Measurements from ENCODE around the gene ASIC1. TPM values are rescaled to one million over a fixed set of nuclear protein-coding genes. Genes with fewer than 3 reads are reported as not detected.

ASIC1 gene
- total and polyA plus RNA-seq, 2 of the 13 experiments (the other 11 are each of a cell fraction or from before 2014, with no cell fraction given) = 0.44 to 1.5 TPM

DNA sequence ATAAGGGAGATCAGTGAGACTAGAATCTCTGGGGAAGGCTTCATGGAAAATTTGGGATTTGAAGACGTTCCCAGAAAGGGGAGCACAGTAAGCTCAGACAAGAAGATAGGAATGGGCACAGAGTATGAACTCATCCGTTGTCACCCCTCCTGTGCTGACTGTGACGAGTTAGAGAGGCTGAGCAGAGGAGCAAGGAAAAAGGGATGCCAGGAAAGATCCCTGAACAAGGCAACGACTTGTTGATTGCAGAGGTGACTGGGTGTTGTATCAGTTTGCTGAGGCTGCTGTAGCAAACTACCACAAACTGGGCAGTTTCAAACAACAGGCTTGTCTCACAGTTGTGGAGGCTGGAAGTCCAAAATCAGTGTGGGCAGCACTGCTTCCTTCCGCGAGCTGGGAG is 40.6 kb downstream of the ASIC1 start:
- Histone ChIP-seq H3K9ac (ENCODE audit: insufficient read depth, low read depth, low read length) (no peak overlapping the region), H3K79me2 (ENCODE audit: insufficient read depth, low read length) (no peaks in the 10 kb centered on the region), H3K27ac (ENCODE audit: extremely low read length, insufficient read depth, low read length) (no peak overlapping the region), H3K27me3 (ENCODE audit: control insufficient read depth in 1 of 2, insufficient read depth in 2 of 2, low read length in 2 of 2) (no peaks in the 10 kb centered on the region), H3K4me2 (ENCODE audit: low read depth, low read length) (no peak overlapping the region), H3K4me1 (ENCODE audit: insufficient read depth, low read length) (peaks cover 17% of the 10 kb centered on the region), H3K9me3 (ENCODE audit: low read length) (no peaks in the 10 kb centered on the region), H3K36me3 (replicated peaks in 1 of 2; ENCODE audit: control insufficient read depth in 1 of 2, insufficient read depth in 2 of 2, low read length in 2 of 2) (peaks cover 29 to 58% of the 10 kb centered on the region in 2 experiments), H4K20me1 (ENCODE audit: insufficient read depth, low read length) (no peaks in the 10 kb centered on the region), H3K4me3 (replicated peaks in 1 of 3; ENCODE audit: insufficient read depth in 1 of 3, low read depth in 2 of 3, low read length in 3 of 3) (no peak overlapping the region), H2AFZ (ENCODE audit: low read length) (no peak overlapping the region)
- ATAC-seq (no peak), FAIRE-seq (no peak), DNase-seq (ENCODE audit: low spot score) (no peak)
- CTCF ChIA-PET (ENCODE audit: low intra/inter-chr PET ratio, low total read pairs) = no interaction called here
- POLR2A ChIA-PET = interaction anchor here (1.1 to 2.1 kb wide), 3 partner anchors 11 to 14 kb away, joined by 3 to 8 read pairs (median 3); partner anchors contain the start of gene SMARCD1
- intact Hi-C loops (cut with micrococcal nuclease; ENCODE audit: unreplicated experiment) = no loop called here
- in situ Hi-C loops (cut with HindIII; ENCODE audit: extremely low pct_ligation_motif_present, low pct_unique_long_range_greater_than_20kb) = no loop called here
- BruUV-seq (replicated peaks) = no TSS peak
- WGBS (ENCODE audit: low lambda C conversion rate) = 97% methylated on average over 6 of the region's 6 CpGs
- TF ChIP-seq RARA (CRISPR knock-in tag; IDR thresholded peaks at IDR 0.05) (no peak), POLR2A (IDR thresholded peaks at IDR 0.05; ENCODE audit: insufficient read depth in 1 of 2, low read depth in 2 of 2, low read length in 2 of 2) (no peak), HINFP (CRISPR knock-in tag; IDR thresholded peaks at IDR 0.05; ENCODE audit: low read depth) (no peak), RAD21 (CRISPR knock-in tag; IDR thresholded peaks at IDR 0.05) (no peak), ZNF225 (CRISPR knock-in tag; IDR thresholded peaks at IDR 0.05) (no peak), ERF (CRISPR knock-in tag; IDR thresholded peaks at IDR 0.05) (no peak), ZNF75D (CRISPR knock-in tag; IDR thresholded peaks at IDR 0.05; ENCODE audit: borderline replicate concordance) (no peak), HNRNPH1 (optimal IDR thresholded peaks at IDR 0.05; ENCODE audit: low read depth, low read length) (no peak), GATA4 (IDR thresholded peaks at IDR 0.05; ENCODE audit: borderline replicate concordance, low read depth) (no peak), PHF8 (CRISPR knock-in tag; IDR thresholded peaks at IDR 0.05) (no peak), BHLHE40 (IDR thresholded peaks at IDR 0.05; ENCODE audit: low read length) (no peak), CREB3 (CRISPR knock-in tag; IDR thresholded peaks at IDR 0.05) (no peak), ZNF121 (CRISPR knock-in tag; IDR thresholded peaks at IDR 0.05) (no peak), ZNF605 (CRISPR knock-in tag; IDR thresholded peaks at IDR 0.05) (no peak), HHEX (CRISPR knock-in tag; IDR thresholded peaks at IDR 0.05) (no peak), ZNF547 (CRISPR knock-in tag; IDR thresholded peaks at IDR 0.05) (no peak)

All from HepG2 (cell line).